Activated T-cell treated with anti-CD3 and anti-CD28 coated beads, Interleukin-2, amount 50 U/mL, for 72 hours (primary cell): ENCODE data around the gene TAS1R3. TPM values are rescaled to one million over a fixed set of nuclear protein-coding genes. Genes with fewer than 3 reads are reported as not detected.

Experiments used
- ATAC-seq, 2 donors: fragments of 150-1000 bp; cut with Tn5 transposase; replicated peaks in 1 of 2; 2 replicates each; pipeline ENCODE4 v1.10.0; 2021; ENCODE audit warnings: moderate library complexity in 2 of 2, mild to moderate bottlenecking in 1 of 2
- DNase-seq, 2 donors: peaks; one replicate each; pipeline ENCODE4 v3.0.0; 2021 to 2022; ENCODE audit warnings: mixed read lengths in 1 of 2
- H3K27ac Mint-ChIP-seq: one replicate; pipeline ENCODE4 v1.8.0; 2022; ENCODE audit warnings: mild to moderate bottlenecking, moderate library complexity, mixed read lengths
- H3K27me3 Mint-ChIP-seq: one replicate; pipeline ENCODE4 v1.8.0; 2022; ENCODE audit warnings: low read depth, mixed read lengths
- H3K36me3 Mint-ChIP-seq, 2 donors: one replicate each; pipeline ENCODE4 v1.8.0; 2022; ENCODE audit warnings: mixed read lengths in 2 of 2, mild to moderate bottlenecking in 1 of 2; ENCODE audit not compliant: insufficient read depth in 2 of 2
- H3K4me1 Mint-ChIP-seq: one replicate; pipeline ENCODE4 v1.8.0; 2022; ENCODE audit warnings: low read depth, mixed read lengths
- H3K4me3 Mint-ChIP-seq, 2 donors: one replicate each; pipeline ENCODE4 v1.8.0; 2022; ENCODE audit warnings: mild to moderate bottlenecking in 2 of 2, mixed read lengths in 2 of 2, moderate library complexity in 2 of 2
- H3K9me3 Mint-ChIP-seq, 2 donors: one replicate each; pipeline ENCODE4 v1.8.0; 2022; ENCODE audit warnings: mixed read lengths in 2 of 2
- total RNA-seq, 2 donors: library from RNA; stranded (reverse); gene quantifications; one replicate each; pipeline ENCODE4 v1.2.3, GENCODE V29; 2022

Gene TAS1R3
- total RNA-seq, 2 donors from 2014 or later = 0.91 to 0.95 TPM

- DNase-seq = peak in 1 of 2 donors; percentile 42
- Mint-ChIP-seq H3K4me3 (no peak overlapping the region), H3K27me3 (no peaks in the 10 kb centered on the region), H3K9me3 (no peaks in the 10 kb centered on the region), H3K4me1 (no peaks in the 10 kb centered on the region), H3K27ac (no peak overlapping the region), H3K36me3 (no peaks in the 10 kb centered on the region)
- peak; percentile 57 to 60 for ATAC-seq
Measured at GRCh38 chr1:1299686-1300351, 31.3 kb upstream of the TAS1R3 start.

DNA sequence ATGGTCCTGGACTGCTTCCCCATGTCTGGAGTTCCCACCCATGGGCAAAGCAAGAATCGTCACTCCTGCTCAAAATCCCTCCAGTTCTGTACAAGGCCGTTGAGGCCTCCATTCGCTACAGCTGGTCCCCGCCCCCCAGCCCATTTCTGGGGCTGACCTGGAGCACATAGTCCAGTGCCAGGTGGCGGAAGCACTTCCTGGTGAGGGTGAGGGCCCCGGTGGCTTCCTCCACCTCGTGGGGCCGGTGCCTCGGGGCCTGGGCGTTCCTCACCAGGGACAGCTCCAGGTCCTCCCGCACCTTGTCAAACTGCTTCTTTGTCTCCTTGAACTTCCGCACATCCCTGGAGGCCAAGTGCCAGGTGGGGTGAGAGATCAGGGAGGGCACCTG is 30.7 kb upstream of the TAS1R3 start:
- H3K9me3 Mint-ChIP-seq = no peaks in the 10 kb centered on the region
- H3K4me1 Mint-ChIP-seq = no peaks in the 10 kb centered on the region
- no peak overlapping the region for H3K4me3 Mint-ChIP-seq
- H3K27me3 Mint-ChIP-seq = no peaks in the 10 kb centered on the region
- H3K27ac Mint-ChIP-seq = no peak overlapping the region
- DNase-seq (no peak), ATAC-seq (no peak)
- H3K36me3 Mint-ChIP-seq = no peaks in the 10 kb centered on the region

DNA sequence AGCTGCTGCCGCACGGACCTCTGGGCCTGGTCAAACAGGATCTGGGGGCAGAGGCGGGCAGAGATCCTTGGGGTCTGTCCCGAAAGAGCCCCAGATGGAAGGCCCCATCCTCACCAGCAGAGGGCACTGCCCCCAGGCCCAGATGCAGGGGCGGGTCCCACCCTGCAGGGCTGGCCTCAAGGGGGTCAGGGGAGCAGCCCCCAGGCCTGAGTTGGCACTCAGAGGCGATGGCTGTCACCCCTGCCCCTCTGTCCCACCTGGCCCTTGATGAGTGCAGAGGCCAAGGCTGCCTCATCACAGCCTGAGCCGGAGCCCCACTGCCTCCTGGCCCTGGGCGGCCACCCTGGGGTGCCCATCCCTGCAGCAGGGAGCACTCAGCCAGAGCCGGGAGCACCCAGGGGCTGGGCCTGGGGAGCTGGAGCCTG is 29.1 kb upstream of the TAS1R3 start:
- DNase-seq = no peak
- no peak for ATAC-seq

GRCh38 chr1:1302951-1303509 is 28.1 kb upstream of the TAS1R3 start:
- Mint-ChIP-seq H3K4me3 (no peak overlapping the region), H3K4me1 (peaks cover 16% of the 10 kb centered on the region), H3K27ac (no peak overlapping the region), H3K36me3 (no peaks in the 10 kb centered on the region), H3K9me3 (no peaks in the 10 kb centered on the region), H3K27me3 (no peaks in the 10 kb centered on the region)
- ATAC-seq (no peak), DNase-seq (no peak)

More for the DNA sequence above, 29.1 kb upstream of the TAS1R3 start:
- Mint-ChIP-seq H3K4me1 (peaks cover 16% of the 10 kb centered on the region), H3K4me3 (no peak overlapping the region), H3K27ac (no peak overlapping the region), H3K36me3 (no peaks in the 10 kb centered on the region), H3K27me3 (no peaks in the 10 kb centered on the region), H3K9me3 (no peaks in the 10 kb centered on the region)

DNA sequence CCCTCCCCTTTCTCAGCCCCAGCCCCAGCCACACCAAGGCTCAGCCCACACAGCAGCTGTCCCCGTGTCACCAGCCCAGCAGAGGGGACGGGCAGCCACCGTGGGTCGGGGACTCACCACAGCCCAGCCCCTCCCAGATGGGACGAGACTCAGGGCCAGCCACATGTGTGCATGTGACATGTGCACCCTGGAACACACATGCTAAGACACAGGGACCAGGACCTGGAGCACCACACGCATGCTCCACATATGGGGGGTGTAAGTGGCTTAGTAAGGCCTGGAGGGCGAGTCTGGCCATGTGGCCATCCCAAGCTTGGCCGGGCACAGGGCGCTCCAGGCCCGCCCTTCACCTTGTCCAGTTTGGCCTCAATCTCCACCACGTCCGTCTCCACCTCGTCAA is 27.3 kb upstream of the TAS1R3 start:
- Mint-ChIP-seq H3K27ac (no peak overlapping the region), H3K27me3 (no peaks in the 10 kb centered on the region), H3K4me1 (peaks cover 16% of the 10 kb centered on the region), H3K36me3 (no peaks in the 10 kb centered on the region), H3K4me3 (no peak overlapping the region), H3K9me3 (no peaks in the 10 kb centered on the region)
- DNase-seq (no peak), ATAC-seq (no peak)

GRCh38 chr1:1304331-1305299 is 26.5 kb upstream of the TAS1R3 start:
- Mint-ChIP-seq H3K36me3 (no peaks in the 10 kb centered on the region), H3K27me3 (no peaks in the 10 kb centered on the region), H3K4me1 (peaks cover 16% of the 10 kb centered on the region), H3K27ac (peak overlapping the region; percentile 15), H3K4me3 (peak overlapping the region; percentile 87 to 92), H3K9me3 (no peaks in the 10 kb centered on the region)
- DNase-seq = no peak
- no peak for ATAC-seq

DNA sequence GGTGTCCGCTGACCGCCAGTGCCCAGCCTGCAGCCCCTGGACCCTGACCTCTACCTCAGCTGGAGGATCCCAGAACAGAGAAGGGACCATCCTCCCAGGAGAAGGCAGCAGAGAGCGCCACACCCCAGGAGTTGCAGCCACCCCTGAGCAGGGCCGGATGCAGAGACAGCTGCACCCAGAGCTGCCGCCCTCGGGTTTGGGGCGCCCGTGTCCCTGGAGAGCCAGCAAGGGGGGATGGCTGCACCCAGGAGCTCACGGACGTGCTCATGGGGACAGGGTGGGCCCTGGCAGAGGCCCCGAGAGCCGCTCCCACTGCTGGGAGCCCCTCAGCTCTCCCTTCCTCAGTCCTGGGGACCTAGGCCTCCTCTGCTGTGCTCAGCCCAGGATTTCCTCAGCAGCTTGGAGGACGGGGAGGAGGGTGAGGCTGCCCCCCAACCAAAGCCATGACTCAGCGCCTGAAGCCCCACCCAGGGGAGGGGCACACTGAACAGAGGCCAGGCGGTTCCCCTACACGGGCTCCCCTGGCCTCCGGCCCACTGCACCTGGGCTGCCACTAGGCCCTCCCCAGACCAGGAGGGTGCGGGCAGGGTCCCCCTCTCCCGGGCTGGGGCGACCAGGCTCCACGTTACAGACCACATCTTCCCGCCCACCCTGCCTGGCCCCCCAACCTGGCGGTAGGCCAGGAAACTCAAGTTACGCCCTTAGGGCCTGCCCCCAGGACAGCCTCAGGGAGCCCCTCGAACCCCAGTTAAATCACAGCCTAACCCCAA is 25.6 kb upstream of the TAS1R3 start:
- Mint-ChIP-seq H3K4me1 (peaks cover 16% of the 10 kb centered on the region), H3K4me3 (peak overlapping the region; percentile 87 to 92), H3K36me3 (no peaks in the 10 kb centered on the region), H3K27ac (no peak overlapping the region), H3K9me3 (no peaks in the 10 kb centered on the region), H3K27me3 (no peaks in the 10 kb centered on the region)
- DNase-seq = peak; percentile 71 to 78
- ATAC-seq = peak; percentile 27 to 32

DNA sequence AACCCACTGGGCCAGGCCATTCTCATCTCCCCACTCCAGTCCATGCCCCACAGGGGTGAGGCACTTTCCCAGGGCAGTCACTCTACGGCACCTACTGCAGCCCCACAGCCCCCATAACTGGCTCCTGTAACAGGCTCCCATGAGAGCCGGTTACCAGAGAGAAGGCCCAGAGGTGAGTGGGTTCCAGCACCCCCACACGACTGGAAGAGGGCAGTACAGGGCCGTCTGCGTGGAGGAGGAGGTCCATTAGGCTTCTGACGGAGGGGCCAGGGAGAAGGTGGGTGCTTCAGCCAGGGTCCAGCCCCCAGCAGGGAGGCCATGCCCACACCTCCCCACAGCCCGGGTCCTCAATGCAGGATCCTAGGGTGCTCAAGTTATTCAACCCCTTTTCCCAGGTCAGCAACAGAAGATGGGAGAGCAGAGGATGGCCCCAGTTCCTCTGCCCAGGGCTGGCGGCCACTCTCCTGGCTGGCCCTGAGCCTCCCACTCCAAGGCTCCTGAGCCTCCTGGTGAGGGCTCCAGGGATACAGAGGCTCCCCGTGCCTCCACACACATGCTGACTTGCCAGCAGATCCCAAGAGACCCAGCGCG is 24.9 kb upstream of the TAS1R3 start:
- peaks cover 16% of the 10 kb centered on the region for H3K4me1 Mint-ChIP-seq
- DNase-seq = peak in 1 of 2 donors; percentile 46
- H3K36me3 Mint-ChIP-seq = no peaks in the 10 kb centered on the region
- no peak overlapping the region for H3K27ac Mint-ChIP-seq
- H3K4me3 Mint-ChIP-seq = peak overlapping the region; percentile 87 to 92
- ATAC-seq = no peak
- H3K9me3 Mint-ChIP-seq = no peaks in the 10 kb centered on the region
- H3K27me3 Mint-ChIP-seq = no peaks in the 10 kb centered on the region

DNA sequence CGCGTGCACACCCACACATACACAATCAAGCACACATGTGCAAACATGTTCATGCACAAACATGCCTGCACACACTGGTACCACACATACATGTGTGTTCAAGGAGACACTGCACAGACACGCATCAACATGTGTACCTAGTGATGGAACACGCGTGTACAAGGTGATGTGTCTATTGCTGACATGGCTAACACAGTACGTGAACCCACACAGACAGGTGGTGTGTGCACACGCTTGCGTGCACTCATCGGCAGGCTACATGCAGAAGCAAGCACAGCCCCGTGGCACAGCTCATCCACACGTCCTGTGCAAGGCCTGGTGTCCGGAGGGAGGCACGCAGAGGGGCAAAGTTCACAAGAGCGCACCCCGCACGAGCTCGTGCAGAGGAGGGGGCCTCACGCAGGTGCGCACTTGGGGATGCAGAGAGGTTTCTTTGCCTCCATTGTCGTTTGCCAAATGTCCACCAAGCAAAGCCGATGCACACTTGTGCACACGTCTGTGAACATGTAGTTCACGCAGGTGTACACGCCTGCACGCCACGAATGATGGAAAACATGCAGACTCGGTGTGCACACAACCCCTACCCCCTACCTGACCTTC is 24.3 kb upstream of the TAS1R3 start:
- Mint-ChIP-seq H3K4me3 (peak overlapping the region; percentile 87 to 92), H3K4me1 (peaks cover 16% of the 10 kb centered on the region), H3K27me3 (no peaks in the 10 kb centered on the region), H3K9me3 (no peaks in the 10 kb centered on the region), H3K36me3 (no peaks in the 10 kb centered on the region), H3K27ac (no peak overlapping the region)
- no peak for ATAC-seq
- DNase-seq = no peak

DNA sequence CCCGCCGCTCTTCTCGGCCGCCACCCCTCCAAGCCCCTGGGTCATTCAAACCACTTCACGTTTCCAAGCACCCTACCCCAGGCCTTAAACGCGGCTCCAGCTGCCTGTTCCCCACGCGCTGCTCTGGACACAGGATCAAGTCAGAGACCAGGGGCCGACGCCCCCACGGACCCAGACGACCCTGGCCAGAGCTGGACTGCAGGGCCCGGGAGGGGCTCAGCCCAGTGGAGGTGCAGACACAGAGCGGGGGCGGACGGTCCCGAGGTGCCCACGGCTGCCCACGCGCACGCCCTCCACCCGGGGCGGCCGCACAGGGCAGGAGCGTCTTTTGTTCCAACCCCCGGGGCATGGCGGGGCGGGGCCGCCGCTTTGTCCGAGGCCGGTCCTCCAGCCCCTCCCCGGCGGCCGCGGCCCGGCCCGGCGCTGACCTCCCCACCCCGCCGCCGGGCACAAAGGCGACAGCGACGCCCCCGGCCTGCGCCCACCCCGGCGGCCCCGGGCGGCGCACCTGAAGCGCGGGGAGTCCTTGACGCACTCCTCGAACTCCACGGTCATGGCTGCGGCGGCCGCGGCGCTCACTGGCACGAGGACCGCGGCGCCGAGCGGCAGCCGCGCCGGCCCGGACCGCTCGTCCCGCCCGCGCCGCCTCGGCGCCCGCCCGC is 23.7 kb upstream of the TAS1R3 start:
- no peak overlapping the region for H3K27ac Mint-ChIP-seq
- H3K36me3 Mint-ChIP-seq = no peaks in the 10 kb centered on the region
- H3K27me3 Mint-ChIP-seq = no peaks in the 10 kb centered on the region
- no peaks in the 10 kb centered on the region for H3K9me3 Mint-ChIP-seq
- peaks cover 16% of the 10 kb centered on the region for H3K4me1 Mint-ChIP-seq
- ATAC-seq = peak in 1 of 2 donors; percentile 0
- H3K4me3 Mint-ChIP-seq = peak overlapping the region; percentile 87 to 92
- no peak for DNase-seq

- Mint-ChIP-seq H3K9me3 (no peaks in the 10 kb centered on the region), H3K27me3 (no peaks in the 10 kb centered on the region), H3K36me3 (no peaks in the 10 kb centered on the region), H3K27ac (no peak within 1 kb of the TSS), H3K4me3 (peak within 1 kb of the TSS; percentile 87 to 92), H3K4me1 (peaks cover 16% of the 10 kb centered on the region)
- ATAC-seq = peak; percentile 81 to 83
- DNase-seq = peak; percentile 92 to 93
Measured at GRCh38 chr1:1307923-1308755, 22.9 kb upstream of the TAS1R3 start, which contains the start of the genes ACAP3 and PUSL1. Gene ACAP3 (minus strand): TSS chr1:1307930. CDS start chr1:1307815, 115 bp downstream. Gene PUSL1 (plus strand): TSS chr1:1308597. CDS start chr1:1308644, 47 bp downstream.
